ENCODE measurements around the gene DNAJC27.

The DNAJC27 gene

GRCh38 chr2:24984912-24985311 is 13.2 kb upstream of the DNAJC27 start:
- no peaks in the 10 kb centered on the region for H3K4me1 Mint-ChIP-seq
- no peak overlapping the region for H3K27ac Mint-ChIP-seq
- peaks cover 5% of the 10 kb centered on the region for H3K27me3 Mint-ChIP-seq
- no peaks in the 10 kb centered on the region for H3K9me3 Mint-ChIP-seq
- no peak overlapping the region for H3K4me3 Mint-ChIP-seq
- DNase-seq (ENCODE audit: low spot score in 2 of 2) (no peak), ATAC-seq (ENCODE audit: low read depth) (no peak)
- peaks cover 4% of the 10 kb centered on the region for H3K36me3 Mint-ChIP-seq

DNA sequence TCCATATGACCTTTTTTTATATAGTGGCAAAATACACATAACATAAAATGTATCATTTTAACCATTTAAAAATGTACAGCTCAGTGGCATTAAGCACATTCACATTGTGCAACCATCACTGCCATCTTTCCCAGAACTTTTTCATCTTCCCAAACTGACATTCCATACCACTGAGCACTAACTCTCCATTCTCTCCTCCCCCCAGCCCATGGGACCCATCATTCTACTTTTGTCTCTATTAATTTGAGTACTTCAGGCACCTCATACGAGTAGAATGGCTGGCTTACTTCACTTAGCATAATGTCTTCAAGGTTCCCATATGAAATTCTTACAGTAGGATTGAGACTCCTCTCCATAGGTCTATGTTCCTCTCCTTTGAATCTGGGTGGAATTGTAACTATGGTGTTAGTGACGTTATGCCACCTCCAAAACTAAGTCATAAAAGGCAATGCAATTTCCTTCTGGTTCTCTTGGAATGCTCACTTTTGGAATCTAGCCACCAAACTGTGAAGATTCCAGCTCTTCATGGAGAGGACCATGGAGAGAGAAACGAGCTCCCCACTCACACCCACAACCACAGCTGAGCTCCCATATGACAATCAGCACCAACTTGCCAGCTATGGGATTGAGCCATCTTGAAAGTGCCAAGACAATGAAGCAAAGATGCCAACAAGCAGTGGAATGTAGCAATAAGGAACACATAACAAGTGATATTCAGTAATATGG is 9.8 kb upstream of the DNAJC27 start:
- ATAC-seq (ENCODE audit: low read depth) (no peak), DNase-seq (ENCODE audit: low spot score in 2 of 2) (no peak)
- Mint-ChIP-seq H3K27ac (no peak overlapping the region), H3K36me3 (peaks cover 4% of the 10 kb centered on the region), H3K9me3 (no peaks in the 10 kb centered on the region), H3K4me1 (no peaks in the 10 kb centered on the region), H3K27me3 (peaks cover 3% of the 10 kb centered on the region), H3K4me3 (no peak overlapping the region)

DNA sequence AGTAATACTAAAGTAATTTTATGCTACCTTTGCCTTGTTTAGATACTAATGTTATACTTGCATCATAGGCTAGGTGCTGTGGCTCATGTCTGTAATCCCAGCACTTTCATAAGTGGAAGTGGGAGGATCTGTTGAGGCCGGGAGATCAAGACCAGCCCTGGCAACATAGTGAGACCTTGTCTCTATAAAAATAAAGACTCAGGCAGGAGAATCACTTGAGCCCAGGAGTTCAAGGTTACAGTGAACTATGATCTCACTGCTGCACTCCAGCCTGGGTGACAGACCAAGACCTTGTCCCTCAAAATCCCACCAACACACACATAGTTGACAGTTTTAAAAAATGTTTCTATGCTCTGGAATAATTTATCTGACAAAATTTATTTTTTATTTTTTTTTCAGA is 6.9 kb upstream of the DNAJC27 start:
- H3K4me3 Mint-ChIP-seq = no peak overlapping the region

GRCh38 chr2:24977631-24978030 is 5.9 kb upstream of the DNAJC27 start:
- no peak for ATAC-seq (ENCODE audit: low read depth)

More for the DNA sequence above, 6.9 kb upstream of the DNAJC27 start:
- DNase-seq (ENCODE audit: low spot score in 2 of 2) (no peak), ATAC-seq (ENCODE audit: low read depth) (no peak)
- H3K9me3 Mint-ChIP-seq = no peaks in the 10 kb centered on the region
- H3K36me3 Mint-ChIP-seq = peaks cover 2% of the 10 kb centered on the region
- no peak overlapping the region for H3K27ac Mint-ChIP-seq
- H3K27me3 Mint-ChIP-seq = no peaks in the 10 kb centered on the region
- no peaks in the 10 kb centered on the region for H3K4me1 Mint-ChIP-seq

GRCh38 chr2:24973812-24974211 is 2.1 kb upstream of the DNAJC27 start:
- ATAC-seq (ENCODE audit: low read depth) (no peak), DNase-seq (ENCODE audit: low spot score in 2 of 2) (no peak)
- peaks cover 8% of the 10 kb centered on the region for H3K4me1 Mint-ChIP-seq
- no peaks in the 10 kb centered on the region for H3K36me3 Mint-ChIP-seq
- H3K27ac Mint-ChIP-seq = no peak overlapping the region
- H3K9me3 Mint-ChIP-seq = no peaks in the 10 kb centered on the region
- H3K4me3 Mint-ChIP-seq = no peak overlapping the region
- H3K27me3 Mint-ChIP-seq = no peaks in the 10 kb centered on the region

More at GRCh38 chr2:24977631-24978030, 5.9 kb upstream of the DNAJC27 start:
- Mint-ChIP-seq H3K4me3 (no peak overlapping the region), H3K27ac (no peak overlapping the region), H3K36me3 (peaks cover 2% of the 10 kb centered on the region), H3K27me3 (no peaks in the 10 kb centered on the region), H3K4me1 (no peaks in the 10 kb centered on the region), H3K9me3 (no peaks in the 10 kb centered on the region)
- no peak for DNase-seq (ENCODE audit: low spot score in 2 of 2)

DNA sequence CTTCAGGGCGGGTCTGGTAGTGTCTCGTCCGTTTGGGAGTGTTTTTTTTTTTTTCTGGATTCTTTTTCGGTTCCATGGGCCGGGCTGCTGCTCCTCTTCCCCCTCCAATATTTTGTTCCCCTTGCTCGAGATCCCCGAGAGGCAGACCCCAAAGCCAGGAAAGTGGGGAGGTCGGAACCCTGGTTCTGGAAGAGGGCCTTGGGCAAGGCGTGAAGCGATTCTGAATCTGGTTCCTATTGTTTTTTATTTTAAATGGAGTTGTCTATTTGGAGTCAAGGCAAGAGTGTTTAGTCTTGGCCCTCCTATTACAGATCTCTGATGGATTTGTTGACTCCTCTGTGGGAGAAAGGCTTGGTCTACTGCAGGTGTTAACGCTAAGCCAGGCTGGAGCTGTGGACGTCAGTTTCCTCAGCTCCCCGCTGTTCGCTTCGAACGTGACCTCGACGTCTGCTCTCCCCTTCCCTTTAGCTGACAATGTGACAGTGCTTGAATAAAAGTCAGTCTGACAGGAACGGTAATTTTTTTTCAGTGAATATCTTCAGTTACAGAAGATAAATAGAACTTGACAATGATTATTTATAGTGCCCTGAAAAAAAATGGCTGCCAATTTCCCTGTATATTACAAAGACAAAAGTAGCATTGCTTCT is 683 bp upstream of the DNAJC27 start:
- Mint-ChIP-seq H3K27ac (peak overlapping the region; percentile 100), H3K9me3 (no peaks in the 10 kb centered on the region), H3K4me3 (peak overlapping the region; percentile 95), H3K27me3 (no peaks in the 10 kb centered on the region), H3K4me1 (peaks cover 8% of the 10 kb centered on the region), H3K36me3 (no peaks in the 10 kb centered on the region)
- ATAC-seq (ENCODE audit: low read depth) (peak; percentile 3), DNase-seq (ENCODE audit: low spot score in 2 of 2) (peak; percentile 41 to 43)

- no peaks in the 10 kb centered on the region for H3K9me3 Mint-ChIP-seq
- no peaks in the 10 kb centered on the region for H3K27me3 Mint-ChIP-seq
- ATAC-seq (ENCODE audit: low read depth) = no peak
- no peak for DNase-seq (ENCODE audit: low spot score in 2 of 2)
- peaks cover 5% of the 10 kb centered on the region for H3K36me3 Mint-ChIP-seq
- peaks cover 8% of the 10 kb centered on the region for H3K4me1 Mint-ChIP-seq
- H3K4me3 Mint-ChIP-seq = peak overlapping the region; percentile 95
- H3K27ac Mint-ChIP-seq = peak overlapping the region; percentile 100
Observed at GRCh38 chr2:24971286-24971535, 544 bp downstream of the DNAJC27 start.

GRCh38 chr2:24970483-24971285 is 1.1 kb downstream of the DNAJC27 start:
- peak in 1 of 2 donors; percentile 4 for DNase-seq (ENCODE audit: low spot score in 2 of 2)
- no peaks in the 10 kb centered on the region for H3K9me3 Mint-ChIP-seq
- peaks cover 9% of the 10 kb centered on the region for H3K36me3 Mint-ChIP-seq

DNA sequence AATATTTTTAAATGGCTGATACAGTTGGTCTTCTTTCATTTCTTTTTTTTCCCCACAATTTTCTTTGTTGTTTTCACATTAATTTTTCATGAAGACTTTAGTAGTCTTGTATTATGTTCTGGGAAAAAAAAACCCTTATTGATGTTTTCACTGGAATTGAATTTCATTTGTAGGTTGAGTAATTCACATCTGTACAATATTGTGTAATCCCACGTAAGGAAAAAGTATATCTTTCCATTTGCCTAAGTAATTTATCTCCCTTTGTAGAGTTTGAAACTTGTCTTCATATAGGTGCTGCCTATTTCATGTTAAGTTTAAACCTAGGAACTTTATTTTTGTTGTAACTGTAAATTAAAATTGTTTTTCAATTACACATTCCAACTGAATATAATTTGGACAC is 2.0 kb downstream of the DNAJC27 start:
- H3K4me3 Mint-ChIP-seq = no peak overlapping the region
- no peak for DNase-seq (ENCODE audit: low spot score in 2 of 2)
- H3K27me3 Mint-ChIP-seq = no peaks in the 10 kb centered on the region
- H3K9me3 Mint-ChIP-seq = no peaks in the 10 kb centered on the region
- H3K36me3 Mint-ChIP-seq = peaks cover 9% of the 10 kb centered on the region
- ATAC-seq (ENCODE audit: low read depth) = no peak
- peaks cover 10% of the 10 kb centered on the region for H3K4me1 Mint-ChIP-seq
- no peak overlapping the region for H3K27ac Mint-ChIP-seq

More at GRCh38 chr2:24970483-24971285, 1.1 kb downstream of the DNAJC27 start:
- no peak for ATAC-seq (ENCODE audit: low read depth)
- Mint-ChIP-seq H3K27ac (peak overlapping the region; percentile 100), H3K27me3 (no peaks in the 10 kb centered on the region), H3K4me3 (peak overlapping the region; percentile 95), H3K4me1 (peaks cover 10% of the 10 kb centered on the region)

DNA sequence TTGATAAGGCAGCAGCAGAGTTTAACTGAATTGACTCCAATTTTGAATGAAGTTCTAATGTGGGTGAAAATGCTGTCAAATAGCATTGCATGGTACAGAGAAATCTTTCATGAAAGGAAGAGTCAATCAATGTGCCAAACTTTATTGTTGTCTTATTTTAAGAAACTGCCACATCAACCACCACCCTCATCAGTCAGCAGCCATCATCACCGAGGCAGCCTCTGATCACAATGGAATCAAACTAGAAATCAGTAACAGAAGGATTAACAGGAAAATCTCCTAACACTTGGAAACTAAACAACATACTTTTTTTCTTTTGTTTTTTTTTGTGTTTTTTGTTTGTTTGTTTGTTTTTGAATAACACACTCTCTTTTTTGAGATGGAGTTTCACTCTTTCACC is 9.9 kb downstream of the DNAJC27 start:
- ATAC-seq (ENCODE audit: low read depth) = no peak
- H3K27me3 Mint-ChIP-seq = no peaks in the 10 kb centered on the region
- no peak for DNase-seq (ENCODE audit: low spot score in 2 of 2)
- no peak overlapping the region for H3K4me3 Mint-ChIP-seq
- H3K36me3 Mint-ChIP-seq = peaks cover 59% of the 10 kb centered on the region
- H3K27ac Mint-ChIP-seq = no peak overlapping the region
- H3K4me1 Mint-ChIP-seq = peaks cover 4% of the 10 kb centered on the region
- H3K9me3 Mint-ChIP-seq = peaks cover under 1% of the 10 kb centered on the region

- DNase-seq (ENCODE audit: low spot score in 2 of 2) (no peak), ATAC-seq (ENCODE audit: low read depth) (no peak)
- H3K27ac Mint-ChIP-seq = no peak overlapping the region
- H3K4me1 Mint-ChIP-seq = peaks cover 2% of the 10 kb centered on the region
- H3K36me3 Mint-ChIP-seq = peaks cover 72% of the 10 kb centered on the region
- no peaks in the 10 kb centered on the region for H3K27me3 Mint-ChIP-seq
- H3K9me3 Mint-ChIP-seq = peaks cover 7% of the 10 kb centered on the region
- no peak overlapping the region for H3K4me3 Mint-ChIP-seq
Observed at GRCh38 chr2:24959761-24960160, 12.0 kb downstream of the DNAJC27 start.

DNA sequence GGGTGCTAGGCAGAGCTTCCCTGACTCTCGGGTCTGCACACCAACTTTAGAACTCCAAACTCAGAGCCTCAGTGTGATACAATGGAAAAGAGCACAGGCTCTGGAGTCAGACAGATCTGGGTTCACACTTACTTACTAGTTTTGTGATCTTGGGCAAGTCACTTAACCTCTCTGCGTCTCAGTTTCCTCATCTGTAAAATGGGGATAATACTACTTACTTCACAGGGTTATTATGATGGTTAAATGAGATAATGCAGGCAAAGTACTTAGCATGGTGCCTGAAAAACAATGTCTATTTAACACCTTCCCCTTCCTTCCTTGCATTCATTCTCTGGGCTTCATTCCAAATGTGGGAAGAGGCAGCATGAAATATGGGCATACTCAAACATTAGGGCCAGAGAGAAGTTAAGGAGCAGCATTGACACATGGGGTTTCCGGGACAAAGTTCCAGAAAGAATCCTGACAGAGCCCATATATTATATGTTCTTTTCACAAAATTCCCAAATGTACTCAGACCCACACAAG is 13.3 kb downstream of the DNAJC27 start:
- Mint-ChIP-seq H3K36me3 (peaks cover 73% of the 10 kb centered on the region), H3K4me3 (no peak overlapping the region), H3K4me1 (peaks cover 2% of the 10 kb centered on the region), H3K27ac (no peak overlapping the region), H3K9me3 (peaks cover 7% of the 10 kb centered on the region), H3K27me3 (no peaks in the 10 kb centered on the region)
- no peak for ATAC-seq (ENCODE audit: low read depth)
- no peak for DNase-seq (ENCODE audit: low spot score in 2 of 2)

- Mint-ChIP-seq H3K27ac (no peak overlapping the region), H3K4me1 (peaks cover 2% of the 10 kb centered on the region), H3K36me3 (peaks cover 75% of the 10 kb centered on the region), H3K9me3 (peaks cover 7% of the 10 kb centered on the region), H3K4me3 (no peak overlapping the region), H3K27me3 (no peaks in the 10 kb centered on the region)
- DNase-seq (ENCODE audit: low spot score in 2 of 2) = no peak
- ATAC-seq (ENCODE audit: low read depth) = no peak
Observed at GRCh38 chr2:24957976-24958375, 13.8 kb downstream of the DNAJC27 start.

DNA sequence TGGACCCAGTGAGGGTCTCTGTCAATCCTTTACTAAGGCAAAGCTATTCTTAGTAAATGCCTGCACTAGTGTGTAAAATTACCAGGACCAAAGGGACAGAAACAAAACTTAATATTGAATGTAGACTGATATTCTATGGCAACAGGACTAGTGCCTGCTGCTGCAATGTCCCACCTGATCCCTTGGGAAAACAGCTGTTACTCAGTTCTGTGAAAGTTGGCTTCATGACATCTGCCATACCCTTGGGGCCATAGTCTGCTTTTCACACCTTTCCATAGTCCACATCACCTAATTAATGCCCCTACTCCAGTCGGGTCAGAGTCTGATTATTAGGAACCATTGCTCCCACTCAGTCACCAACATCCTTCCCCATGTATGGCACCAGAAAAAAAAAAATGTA is 14.5 kb downstream of the DNAJC27 start:
- Mint-ChIP-seq H3K4me1 (peaks cover 2% of the 10 kb centered on the region), H3K36me3 (peaks cover 74% of the 10 kb centered on the region), H3K27ac (no peak overlapping the region), H3K9me3 (peaks cover 7% of the 10 kb centered on the region), H3K27me3 (no peaks in the 10 kb centered on the region), H3K4me3 (no peak overlapping the region)
- DNase-seq (ENCODE audit: low spot score in 2 of 2) (no peak), ATAC-seq (ENCODE audit: low read depth) (no peak)

Measured in memory B cell (primary cell).